Astrocyte (in vitro differentiated cells and primary cell): ENCODE data around the gene MBOAT2. TPM values are rescaled to one million over a fixed set of nuclear protein-coding genes. Genes with fewer than 3 reads are reported as not detected.

Source experiments
- DNase-seq: peaks from one replicate; pipeline ENCODE4 v3.0.0-alpha.2; 2010; ENCODE audit warnings: low read depth
- FAIRE-seq: peaks from 2 replicates; lab custom pipeline; 2011; peaks lifted over from hg19 to GRCh38; lab: Jason Lieb, UNC
- H2AFZ ChIP-seq: 2 replicates; pipeline ENCODE4 v1.6.0; 2012; ENCODE audit warnings: low read depth, low read length, inconsistent platforms
- H3K27ac ChIP-seq: 2 replicates; pipeline ENCODE4 v1.5.1; 2011; ENCODE audit warnings: low read depth, low read length, inconsistent platforms
- H3K27me3 ChIP-seq: 2 replicates; pipeline ENCODE4 v1.6.0; 2011; ENCODE audit warnings: low read length, inconsistent platforms; ENCODE audit not compliant: insufficient read depth
- H3K36me3 ChIP-seq: 2 replicates; pipeline ENCODE4 v1.5.1; 2011; ENCODE audit warnings: low read length, inconsistent platforms; ENCODE audit not compliant: insufficient read depth
- H3K4me1 ChIP-seq: 2 replicates; pipeline ENCODE4 v1.5.1; 2011; ENCODE audit warnings: low read length, inconsistent platforms; ENCODE audit not compliant: insufficient read depth
- H3K4me2 ChIP-seq: 2 replicates; pipeline ENCODE4 v1.6.0; 2012; ENCODE audit warnings: low read length, inconsistent platforms
- H3K4me3 ChIP-seq: 2 replicates; pipeline ENCODE4 v1.5.1; 2011; ENCODE audit warnings: low read depth, mild to moderate bottlenecking, low read length, inconsistent platforms; ENCODE audit not compliant: insufficient read depth
- H3K79me2 ChIP-seq: 2 replicates; pipeline ENCODE4 v1.6.0; 2012; ENCODE audit warnings: mild to moderate bottlenecking, low read length, inconsistent platforms; ENCODE audit not compliant: insufficient read depth
- H3K9ac ChIP-seq: 2 replicates; pipeline ENCODE4 v1.6.0; 2012; ENCODE audit warnings: mild to moderate bottlenecking, low read length, inconsistent platforms
- H3K9me3 ChIP-seq: 2 replicates; pipeline ENCODE4 v1.5.1; 2012; ENCODE audit warnings: low read depth, mild to moderate bottlenecking, low read length, inconsistent platforms; ENCODE audit not compliant: insufficient read depth
- H4K20me1 ChIP-seq: 2 replicates; pipeline ENCODE4 v1.6.0; 2012; ENCODE audit warnings: low read length, inconsistent platforms; ENCODE audit not compliant: insufficient read depth
- H3K27ac Mint-ChIP-seq: one replicate; pipeline ENCODE4 v1.8.0; 2021; ENCODE audit warnings: mild to moderate bottlenecking, mixed read lengths; ENCODE audit not compliant: unreplicated experiment
- H3K27me3 Mint-ChIP-seq: one replicate; pipeline ENCODE4 v1.8.0; 2021; ENCODE audit warnings: low read depth, mixed read lengths; ENCODE audit not compliant: unreplicated experiment
- H3K36me3 Mint-ChIP-seq: one replicate; pipeline ENCODE4 v1.8.0; 2021; ENCODE audit warnings: low read depth, mixed read lengths; ENCODE audit not compliant: unreplicated experiment
- H3K4me1 Mint-ChIP-seq: one replicate; pipeline ENCODE4 v1.8.0; 2021; ENCODE audit warnings: low read depth, mixed read lengths; ENCODE audit not compliant: unreplicated experiment
- H3K4me3 Mint-ChIP-seq: one replicate; pipeline ENCODE4 v1.8.0; 2021; ENCODE audit warnings: mild to moderate bottlenecking, moderate library complexity, mixed read lengths; ENCODE audit not compliant: unreplicated experiment
- H3K9me3 Mint-ChIP-seq: one replicate; pipeline ENCODE4 v1.8.0; 2021; ENCODE audit warnings: mild to moderate bottlenecking, mixed read lengths; ENCODE audit not compliant: unreplicated experiment
- CTCF ChIP-seq: IDR thresholded peaks from 2 replicates; pipeline ENCODE4 v1.5.1; 2011; ENCODE audit warnings: low read depth, mild to moderate bottlenecking, inconsistent platforms, low read length, moderate library complexity; ENCODE audit not compliant: insufficient read depth
- EZH2 ChIP-seq: IDR thresholded peaks from 2 replicates; pipeline ENCODE4 v1.6.1; 2012; ENCODE audit warnings: mild to moderate bottlenecking, low read length, inconsistent platforms; ENCODE audit not compliant: insufficient read depth
- total RNA-seq: library from RNA; stranded (reverse); gene quantifications from 2 replicates; pipeline ENCODE4 v1.2.1, GENCODE V29; 2021

Gene MBOAT2
- total RNA-seq, 1 donor from 2014 or later: 54.6 TPM

DNA sequence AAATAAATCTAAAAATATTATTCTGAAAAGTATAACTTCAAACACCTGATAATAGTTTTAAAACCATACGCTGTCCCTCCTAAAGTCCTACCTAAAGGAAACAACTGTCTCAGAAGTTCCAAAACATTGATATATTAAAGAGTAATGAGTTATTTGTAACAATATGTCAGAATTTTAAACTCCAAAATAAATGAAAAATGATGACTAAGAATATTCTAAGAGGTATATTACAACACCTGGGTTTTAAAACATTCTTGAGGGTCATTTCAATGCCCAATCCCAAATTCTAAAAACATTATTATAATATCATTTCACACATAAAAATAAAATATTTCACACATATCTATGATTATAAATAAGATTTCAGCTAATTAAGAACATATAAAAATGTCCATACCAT lies 186.3 kb downstream of the MBOAT2 start:
- Mint-ChIP-seq H3K27ac (no peak overlapping the region), H3K27me3 (no peaks in the 10 kb centered on the region), H3K4me3 (no peak overlapping the region), H3K4me1 (peaks cover 3% of the 10 kb centered on the region), H3K9me3 (no peaks in the 10 kb centered on the region), H3K36me3 (peaks cover 8% of the 10 kb centered on the region)
- Histone ChIP-seq H2AFZ (no peak overlapping the region), H3K79me2 (no peaks in the 10 kb centered on the region), H3K4me2 (no peak overlapping the region), H3K36me3 (peaks cover 12% of the 10 kb centered on the region), H3K9me3 (no peaks in the 10 kb centered on the region), H3K9ac (no peak overlapping the region), H4K20me1 (peaks cover 19% of the 10 kb centered on the region), H3K4me3 (no peak overlapping the region), H3K27ac (no peak overlapping the region), H3K27me3 (no peaks in the 10 kb centered on the region), H3K4me1 (no peaks in the 10 kb centered on the region)
- FAIRE-seq (no peak), DNase-seq (no peak)
- TF ChIP-seq CTCF (no peak), EZH2 (no peak)

DNA sequence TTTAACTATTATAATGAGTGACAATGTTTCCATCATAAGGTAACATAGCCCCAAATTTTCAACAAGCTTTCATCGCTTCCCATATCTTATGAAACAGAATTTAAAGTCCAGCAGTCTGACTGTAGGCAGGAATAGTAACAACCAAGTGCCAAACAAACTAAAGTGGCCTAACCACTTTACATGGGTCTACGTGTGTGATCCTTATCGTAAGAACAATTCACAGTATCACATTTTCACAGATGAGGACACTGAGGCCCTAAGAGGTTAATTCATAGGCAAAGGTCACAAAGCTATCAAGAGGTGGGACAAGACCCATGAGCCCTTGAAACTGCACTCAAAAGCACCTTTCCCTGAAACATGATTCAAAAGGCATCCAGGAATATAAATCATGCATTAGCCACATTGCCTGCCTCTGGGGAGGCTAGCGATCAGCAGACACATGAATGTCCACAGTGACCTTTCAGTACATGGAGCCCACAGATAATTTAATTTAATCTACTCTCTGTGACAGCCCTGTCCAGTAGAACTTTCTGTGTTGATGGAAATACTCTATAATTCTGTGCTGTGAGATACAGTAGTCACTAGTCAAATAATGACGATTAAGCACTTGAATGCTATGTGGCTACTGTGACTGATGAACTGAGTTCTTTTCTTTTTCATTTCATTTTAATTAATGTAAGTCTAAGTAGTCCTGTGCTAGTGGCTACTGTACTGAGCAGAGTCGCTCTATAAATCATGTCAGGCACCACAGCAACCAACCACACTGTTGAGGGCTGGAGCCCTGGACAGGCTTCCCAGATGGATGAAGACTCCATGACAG lies 196.4 kb downstream of the MBOAT2 start:
- no peak overlapping the region for H3K27ac Mint-ChIP-seq
- peaks cover 8% of the 10 kb centered on the region for H4K20me1 ChIP-seq
- no peak overlapping the region for H3K9ac ChIP-seq
- no peak for TF ChIP-seq EZH2
- TF ChIP-seq CTCF: no peak
- DNase-seq: no peak
- peaks cover 33% of the 10 kb centered on the region for H3K36me3 ChIP-seq
- no peaks in the 10 kb centered on the region for H3K27me3 Mint-ChIP-seq
- no peaks in the 10 kb centered on the region for H3K9me3 ChIP-seq
- peaks cover 16% of the 10 kb centered on the region for H3K4me1 ChIP-seq
- H2AFZ ChIP-seq: no peak overlapping the region
- no peaks in the 10 kb centered on the region for H3K79me2 ChIP-seq
- no peak overlapping the region for H3K27ac ChIP-seq
- H3K4me3 ChIP-seq: no peak overlapping the region
- no peak for FAIRE-seq
- no peak overlapping the region for H3K4me2 ChIP-seq
- H3K4me3 Mint-ChIP-seq: no peak overlapping the region
- H3K9me3 Mint-ChIP-seq: no peaks in the 10 kb centered on the region
- H3K36me3 Mint-ChIP-seq: peaks cover 17% of the 10 kb centered on the region
- no peaks in the 10 kb centered on the region for H3K27me3 ChIP-seq
- H3K4me1 Mint-ChIP-seq: peaks cover 16% of the 10 kb centered on the region
